BE2C (cell line): ENCODE data around the gene MDM4.

Experiments used
- DNase-seq: peaks from one replicate; pipeline ENCODE4 v3.0.0-alpha.2; 2020
- H3K27me3 ChIP-seq: fragments of 250-450 bp; sonication (Bioruptor Pico); 2 replicates; pipeline ENCODE4 v1.5.1; 2020; ENCODE audit warnings: mild to moderate bottlenecking
- H3K36me3 ChIP-seq: fragments of 250-450 bp; sonication (Bioruptor Pico); 2 replicates; pipeline ENCODE4 v1.5.1; 2020; ENCODE audit warnings: mild to moderate bottlenecking
- H3K4me1 ChIP-seq: fragments of 250-450 bp; sonication (Bioruptor Pico); 2 replicates; pipeline ENCODE4 v1.5.1; 2020
- H3K4me3 ChIP-seq: 2 replicates; pipeline ENCODE4 v1.5.1; 2011; ENCODE audit warnings: low read depth, low read length
- H3K9me3 ChIP-seq: fragments of 250-450 bp; sonication (Bioruptor Pico); 2 replicates; pipeline ENCODE4 v1.5.1; 2020
- CTCF ChIP-seq: IDR thresholded peaks from 2 replicates; pipeline ENCODE4 v1.5.1; 2012; ENCODE audit warnings: mild to moderate bottlenecking, low read depth, low read length

Gene MDM4

GRCh38 chr1:204575221-204576190 is 59.3 kb downstream of the MDM4 start:
- Histone ChIP-seq H3K27me3 (no peaks in the 10 kb centered on the region), H3K4me3 (no peak overlapping the region), H3K9me3 (no peaks in the 10 kb centered on the region), H3K36me3 (no peaks in the 10 kb centered on the region), H3K4me1 (peaks cover 40% of the 10 kb centered on the region)
- DNase-seq, result no peak
- TF ChIP-seq CTCF, result no peak

GRCh38 chr1:204576422-204576821 is 60.2 kb downstream of the MDM4 start:
- TF ChIP-seq CTCF, result no peak
- H3K9me3 ChIP-seq, result no peaks in the 10 kb centered on the region
- peaks cover 40% of the 10 kb centered on the region for H3K4me1 ChIP-seq
- no peaks in the 10 kb centered on the region for H3K27me3 ChIP-seq
- H3K4me3 ChIP-seq, result no peak overlapping the region
- DNase-seq, result no peak
- no peaks in the 10 kb centered on the region for H3K36me3 ChIP-seq

GRCh38 chr1:204577794-204578478 is 61.7 kb downstream of the MDM4 start:
- no peaks in the 10 kb centered on the region for H3K36me3 ChIP-seq
- peaks cover 40% of the 10 kb centered on the region for H3K4me1 ChIP-seq
- H3K4me3 ChIP-seq, result no peak overlapping the region
- no peaks in the 10 kb centered on the region for H3K9me3 ChIP-seq
- no peak for DNase-seq
- TF ChIP-seq CTCF, result no peak
- no peaks in the 10 kb centered on the region for H3K27me3 ChIP-seq

- no peak for TF ChIP-seq CTCF
- Histone ChIP-seq H3K4me3 (no peak overlapping the region), H3K9me3 (no peaks in the 10 kb centered on the region), H3K4me1 (peaks cover 32% of the 10 kb centered on the region), H3K36me3 (no peaks in the 10 kb centered on the region), H3K27me3 (no peaks in the 10 kb centered on the region)
- peak; percentile 62 for DNase-seq
Measured at GRCh38 chr1:204578867-204579664, 62.9 kb downstream of the MDM4 start.

GRCh38 chr1:204579681-204580080 is 63.5 kb downstream of the MDM4 start:
- no peaks in the 10 kb centered on the region for H3K36me3 ChIP-seq
- H3K27me3 ChIP-seq, result no peaks in the 10 kb centered on the region
- TF ChIP-seq CTCF, result no peak
- peaks cover 35% of the 10 kb centered on the region for H3K4me1 ChIP-seq
- H3K4me3 ChIP-seq, result no peak overlapping the region
- DNase-seq, result no peak
- H3K9me3 ChIP-seq, result no peaks in the 10 kb centered on the region
